PC-9 (cell line): ENCODE data around the gene ARIH1.

Experiments
- CTCF ChIP-seq: fragments of 200-600 bp; sonication (generic); conservative IDR thresholded peaks from 2 replicates; pipeline ENCODE4 v1.6.1; 2017; ENCODE audit warnings: mixed run types, antibody characterized with exemption, mild to moderate bottlenecking, moderate library complexity
- EZH2 ChIP-seq: fragments of 200-600 bp; sonication (generic); IDR thresholded peaks from 2 replicates; pipeline ENCODE4 v1.8.0; 2017; ENCODE audit warnings: antibody characterized with exemption, low read depth

- TF ChIP-seq EZH2: no peak
- TF ChIP-seq CTCF: no peak
Measured at GRCh38 chr15:72516777-72517176, 42.6 kb downstream of the ARIH1 start.
